ENCODE results near the gene LRRFIP2. TPM values are rescaled to one million over a fixed set of nuclear protein-coding genes. Genes with fewer than 3 reads are reported as not detected.
"Not testable (repeated sequence)": the region's sequence is repeated elsewhere in the genome, so short reads cannot be mapped to it uniquely, and the experiment has no call there.

The LRRFIP2 gene
- total RNA-seq, 1 experiment from 2014 or later = 40.2 TPM

- Histone ChIP-seq H3K27ac (no peak overlapping the region), H2AFZ (no peak overlapping the region), H3K9me2 (ENCODE audit: insufficient read depth) (no peaks in the 10 kb centered on the region), H3K4me1 (replicated peaks; ENCODE audit: insufficient read depth) (no peaks in the 10 kb centered on the region), H3F3A (ENCODE audit: insufficient read depth, low read depth) (no peaks in the 10 kb centered on the region), H3K4me3 (no peak overlapping the region), H3K27me3 (ENCODE audit: insufficient read depth, low read depth) (no peaks in the 10 kb centered on the region), H3K36me3 (ENCODE audit: low read depth) (peaks cover 8% of the 10 kb centered on the region; the same call in 1 of the 2 replicates), H3K4me2 (no peak overlapping the region), H3K79me2 (ENCODE audit: low read depth) (no peaks in the 10 kb centered on the region), H4K20me1 (ENCODE audit: insufficient read depth) (no peaks in the 10 kb centered on the region), H3K9me3 (ENCODE audit: insufficient read depth, low read depth) (no peaks in the 10 kb centered on the region)
- ChIA-PET POLR2A (ENCODE audit: unreplicated experiment) (no interaction called here), CTCF (no interaction called here)
- DNase-seq = no peak
- intact Hi-C loops (cut with micrococcal nuclease; ENCODE audit: unreplicated experiment) = loop anchor here (10.0 kb wide), 1 partner anchor 165 kb away; no protein-coding TSS in a partner anchor
- BruUV-seq (replicated peaks) = no TSS peak
- TF ChIP-seq EZH2 (IDR thresholded peaks at IDR 0.05; ENCODE audit: low read depth) = no peak
- TF ChIP-seq CTCF (conservative IDR thresholded peaks at IDR 0.05) = no peak
These were observed 124.1 kb downstream of the LRRFIP2 start for GRCh38 chr3:37050282-37050681.

- CTCF ChIA-PET; DNase-seq; H3K4me1 ChIP-seq (replicated peaks; ENCODE audit: insufficient read depth); H3K36me3 ChIP-seq (ENCODE audit: low read depth); H2AFZ ChIP-seq; H3K4me3 ChIP-seq; H3K4me2 ChIP-seq; H3K9me2 ChIP-seq (ENCODE audit: insufficient read depth); H3K9me3 ChIP-seq (ENCODE audit: insufficient read depth, low read depth); H4K20me1 ChIP-seq (ENCODE audit: insufficient read depth); BruUV-seq (replicated peaks); intact Hi-C loops (cut with micrococcal nuclease; ENCODE audit: unreplicated experiment); H3K27ac ChIP-seq; H3K79me2 ChIP-seq (ENCODE audit: low read depth); POLR2A ChIA-PET (ENCODE audit: unreplicated experiment); H3K27me3 ChIP-seq (ENCODE audit: insufficient read depth, low read depth); H3F3A ChIP-seq (ENCODE audit: insufficient read depth, low read depth): not testable (repeated sequence)
These were observed 131.7 kb downstream of the LRRFIP2 start for GRCh38 chr3:37042712-37043111.

- ChIA-PET POLR2A (ENCODE audit: unreplicated experiment) (no interaction called here), CTCF (no interaction called here)
- Histone ChIP-seq H3K9me3 (ENCODE audit: insufficient read depth, low read depth) (no peaks in the 10 kb centered on the region), H3K79me2 (ENCODE audit: low read depth) (no peaks in the 10 kb centered on the region), H3K36me3 (ENCODE audit: low read depth) (no peaks in the 10 kb centered on the region), H4K20me1 (ENCODE audit: insufficient read depth) (no peaks in the 10 kb centered on the region), H3K4me1 (replicated peaks; ENCODE audit: insufficient read depth) (no peaks in the 10 kb centered on the region), H3K4me3 (no peak overlapping the region), H3F3A (ENCODE audit: insufficient read depth, low read depth) (no peaks in the 10 kb centered on the region), H3K27ac (no peak overlapping the region), H3K27me3 (ENCODE audit: insufficient read depth, low read depth) (no peaks in the 10 kb centered on the region), H3K9me2 (ENCODE audit: insufficient read depth) (no peaks in the 10 kb centered on the region), H3K4me2 (no peak overlapping the region), H2AFZ (no peak overlapping the region)
- TF ChIP-seq EZH2 (IDR thresholded peaks at IDR 0.05; ENCODE audit: low read depth) (no peak), CTCF (conservative IDR thresholded peaks at IDR 0.05) (no peak)
- DNase-seq = no peak
- intact Hi-C loops (cut with micrococcal nuclease; ENCODE audit: unreplicated experiment) = no loop called here
- no TSS peak for BruUV-seq (replicated peaks)
These were observed 132.7 kb downstream of the LRRFIP2 start for GRCh38 chr3:37041546-37042195.

GRCh38 chr3:37040231-37040630 is 134.2 kb downstream of the LRRFIP2 start:
- H4K20me1 ChIP-seq (ENCODE audit: insufficient read depth) = no peaks in the 10 kb centered on the region
- no peaks in the 10 kb centered on the region for H3K4me1 ChIP-seq (replicated peaks; ENCODE audit: insufficient read depth)
- no peaks in the 10 kb centered on the region for H3K9me3 ChIP-seq (ENCODE audit: insufficient read depth, low read depth)
- BruUV-seq (replicated peaks) = no TSS peak
- no peak overlapping the region for H2AFZ ChIP-seq
- H3F3A ChIP-seq (ENCODE audit: insufficient read depth, low read depth) = no peaks in the 10 kb centered on the region
- no peaks in the 10 kb centered on the region for H3K9me2 ChIP-seq (ENCODE audit: insufficient read depth)
- H3K27ac ChIP-seq = no peak overlapping the region
- no peak overlapping the region for H3K4me2 ChIP-seq
- DNase-seq = no peak
- intact Hi-C loops (cut with micrococcal nuclease; ENCODE audit: unreplicated experiment) = no loop called here
- CTCF ChIA-PET = no interaction called here
- no peaks in the 10 kb centered on the region for H3K79me2 ChIP-seq (ENCODE audit: low read depth)
- no peaks in the 10 kb centered on the region for H3K36me3 ChIP-seq (ENCODE audit: low read depth)
- no peaks in the 10 kb centered on the region for H3K27me3 ChIP-seq (ENCODE audit: insufficient read depth, low read depth)
- TF ChIP-seq EZH2 (IDR thresholded peaks at IDR 0.05; ENCODE audit: low read depth) = no peak
- no peak for TF ChIP-seq CTCF (conservative IDR thresholded peaks at IDR 0.05)
- POLR2A ChIA-PET (ENCODE audit: unreplicated experiment) = interaction anchor here (0.6 kb wide), 1 partner anchor 15 kb away, joined by 3 read pairs; no protein-coding TSS in a partner anchor
- H3K4me3 ChIP-seq = no peak overlapping the region

Data from PC-9 (cell line).